WERI-Rb-1 (cell line): Measurements from ENCODE around the gene PRR19.
"Not testable (repeated sequence)": the region's sequence is repeated elsewhere in the genome, so short reads cannot be mapped to it uniquely, and the experiment has no call there.

ENCODE experiments used
- DNase-seq: peaks from one replicate; pipeline ENCODE4 v3.0.0-alpha.2; 2020
- H3K27ac ChIP-seq: fragments of 250-450 bp; sonication (Bioruptor Pico); 2 replicates; pipeline ENCODE4 v1.5.1; 2020; ENCODE audit warnings: mild to moderate bottlenecking, moderate library complexity
- H3K27me3 ChIP-seq: fragments of 250-450 bp; sonication (Bioruptor Pico); 2 replicates; pipeline ENCODE4 v1.5.1; 2021; ENCODE audit warnings: mild to moderate bottlenecking, low read depth, moderate library complexity; ENCODE audit not compliant: insufficient read depth, severe bottlenecking
- H3K36me3 ChIP-seq: fragments of 250-450 bp; sonication (Bioruptor Pico); 2 replicates; pipeline ENCODE4 v1.5.1; 2020; ENCODE audit warnings: mild to moderate bottlenecking, moderate library complexity
- H3K4me3 ChIP-seq: 2 replicates; pipeline ENCODE4 v1.5.1; 2011; ENCODE audit warnings: low read depth, mild to moderate bottlenecking, control low read depth, low read length
- H3K9me3 ChIP-seq: fragments of 250-450 bp; sonication (Bioruptor Pico); 2 replicates; pipeline ENCODE4 v1.5.1; 2021; ENCODE audit warnings: mild to moderate bottlenecking, moderate library complexity; ENCODE audit not compliant: severe bottlenecking
- CTCF ChIP-seq: IDR thresholded peaks from 2 replicates; pipeline ENCODE4 v1.5.1; 2011; ENCODE audit warnings: low read depth, mild to moderate bottlenecking, control low read depth, inconsistent platforms, low read length

Gene PRR19

DNA sequence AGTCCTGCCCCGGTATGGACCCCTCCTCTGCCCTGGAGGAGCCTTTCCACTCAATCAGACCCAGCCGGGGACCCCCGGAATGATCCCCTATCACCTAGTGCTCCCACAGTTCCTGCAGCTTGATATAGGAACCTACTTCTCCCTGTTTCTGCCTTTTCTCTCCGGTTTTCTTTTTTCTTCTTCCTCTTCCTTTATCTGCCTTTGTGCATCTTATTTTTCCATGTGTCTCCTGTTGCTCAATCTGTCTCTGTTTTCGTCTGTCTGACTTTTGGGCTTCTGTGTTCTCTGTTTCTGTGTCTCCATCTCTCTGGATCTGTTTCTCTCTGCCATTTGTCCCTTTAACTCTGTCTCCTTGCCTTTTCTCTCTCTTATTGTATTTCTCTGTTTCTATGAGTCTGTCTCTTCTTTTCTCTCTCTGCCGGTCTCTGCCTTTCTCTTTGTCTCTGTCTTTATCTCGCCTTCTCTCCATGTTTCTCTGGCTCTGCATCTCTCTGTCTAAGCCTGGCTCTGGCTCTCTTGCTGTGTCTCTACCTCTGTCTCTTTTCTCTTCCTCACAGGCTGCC, 33.5 kb downstream of the PRR19 start:
- H3K36me3 ChIP-seq: peaks cover 20% of the 10 kb centered on the region
- DNase-seq: no peak
- no peak for TF ChIP-seq CTCF
- H3K4me3 ChIP-seq: no peak overlapping the region
- H3K27me3 ChIP-seq: no peaks in the 10 kb centered on the region
- no peaks in the 10 kb centered on the region for H3K9me3 ChIP-seq
- no peak overlapping the region for H3K27ac ChIP-seq

DNA sequence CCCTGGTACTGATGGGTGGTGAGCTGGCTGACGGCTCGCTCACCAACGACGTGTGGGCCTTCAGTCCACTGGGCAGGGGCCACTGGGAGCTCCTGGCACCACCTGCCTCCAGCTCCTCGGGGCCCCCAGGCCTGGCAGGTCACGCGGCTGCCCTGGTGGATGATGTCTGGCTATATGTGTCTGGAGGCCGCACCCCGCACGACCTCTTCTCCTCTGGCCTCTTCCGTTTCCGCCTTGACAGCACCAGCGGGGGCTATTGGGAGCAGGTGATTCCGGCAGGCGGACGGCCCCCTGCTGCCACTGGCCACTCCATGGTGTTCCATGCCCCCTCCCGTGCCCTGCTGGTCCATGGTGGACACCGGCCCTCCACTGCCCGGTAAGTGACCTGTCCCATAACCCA, 34.0 kb downstream of the PRR19 start:
- H3K36me3 ChIP-seq: peaks cover 20% of the 10 kb centered on the region
- TF ChIP-seq CTCF: no peak
- no peak overlapping the region for H3K4me3 ChIP-seq
- DNase-seq: no peak
- no peaks in the 10 kb centered on the region for H3K9me3 ChIP-seq
- no peaks in the 10 kb centered on the region for H3K27me3 ChIP-seq
- no peak overlapping the region for H3K27ac ChIP-seq

GRCh38 chr19:42339126-42339860, 37.4 kb downstream of the PRR19 start:
- not testable (repeated sequence) for H3K9me3 ChIP-seq

GRCh38 chr19:42339922-42340321, 38.0 kb downstream of the PRR19 start:
- peaks cover 23% of the 10 kb centered on the region for H3K36me3 ChIP-seq
- not testable (repeated sequence) for H3K4me3 ChIP-seq, H3K27me3 ChIP-seq, DNase-seq, H3K9me3 ChIP-seq, H3K27ac ChIP-seq

More at GRCh38 chr19:42339126-42339860, 37.4 kb downstream of the PRR19 start:
- not testable (repeated sequence) for H3K4me3 ChIP-seq, H3K27me3 ChIP-seq, DNase-seq, H3K27ac ChIP-seq
- peaks cover 22% of the 10 kb centered on the region for H3K36me3 ChIP-seq

- DNase-seq: no peak
- Histone ChIP-seq H3K27me3 (no peaks in the 10 kb centered on the region), H3K27ac (no peak overlapping the region), H3K4me3 (no peak overlapping the region), H3K9me3 (no peaks in the 10 kb centered on the region), H3K36me3 (peaks cover 10% of the 10 kb centered on the region)
- peak; percentile 50 for TF ChIP-seq CTCF
These were observed 41.6 kb downstream of the PRR19 start for GRCh38 chr19:42343344-42344110.

GRCh38 chr19:42344336-42344893, 42.5 kb downstream of the PRR19 start:
- DNase-seq: no peak
- no peaks in the 10 kb centered on the region for H3K27me3 ChIP-seq
- no peak overlapping the region for H3K4me3 ChIP-seq
- H3K9me3 ChIP-seq: no peaks in the 10 kb centered on the region
- H3K27ac ChIP-seq: no peak overlapping the region
- peaks cover 10% of the 10 kb centered on the region for H3K36me3 ChIP-seq
- TF ChIP-seq CTCF: no peak
